KOPT-K1 (cell line): ENCODE results near the gene MIB2.
"Not testable (repeated sequence)": the region's sequence is repeated elsewhere in the genome, so short reads cannot be mapped to it uniquely, and the experiment has no call there.

ENCODE experiments used
- H3K27ac ChIP-seq: fragments of 200-600 bp; sonication (generic); 2 replicates; pipeline ENCODE4 v1.5.1; 2016; ENCODE audit warnings: antibody characterized with exemption, mild to moderate bottlenecking, low read depth, low read length; ENCODE audit not compliant: poor library complexity, severe bottlenecking
- H3K36me3 ChIP-seq: fragments of 200-600 bp; sonication (generic); 2 replicates; pipeline ENCODE4 v1.5.1; 2017; ENCODE audit warnings: antibody characterized with exemption, mild to moderate bottlenecking, low read length, moderate library complexity; ENCODE audit not compliant: insufficient read depth
- H3K9me3 ChIP-seq: fragments of 200-600 bp; sonication (generic); 2 replicates; pipeline ENCODE4 v1.5.1; 2017; ENCODE audit warnings: antibody characterized with exemption, low read length, mild to moderate bottlenecking; ENCODE audit not compliant: insufficient read depth, poor library complexity, severe bottlenecking

MIB2 gene

GRCh38 chr1:1626207-1627141 is 11.2 kb downstream of the MIB2 start:
- Histone ChIP-seq H3K9me3 (no peaks in the 10 kb centered on the region), H3K27ac (no peak overlapping the region), H3K36me3 (no peaks in the 10 kb centered on the region)

DNA sequence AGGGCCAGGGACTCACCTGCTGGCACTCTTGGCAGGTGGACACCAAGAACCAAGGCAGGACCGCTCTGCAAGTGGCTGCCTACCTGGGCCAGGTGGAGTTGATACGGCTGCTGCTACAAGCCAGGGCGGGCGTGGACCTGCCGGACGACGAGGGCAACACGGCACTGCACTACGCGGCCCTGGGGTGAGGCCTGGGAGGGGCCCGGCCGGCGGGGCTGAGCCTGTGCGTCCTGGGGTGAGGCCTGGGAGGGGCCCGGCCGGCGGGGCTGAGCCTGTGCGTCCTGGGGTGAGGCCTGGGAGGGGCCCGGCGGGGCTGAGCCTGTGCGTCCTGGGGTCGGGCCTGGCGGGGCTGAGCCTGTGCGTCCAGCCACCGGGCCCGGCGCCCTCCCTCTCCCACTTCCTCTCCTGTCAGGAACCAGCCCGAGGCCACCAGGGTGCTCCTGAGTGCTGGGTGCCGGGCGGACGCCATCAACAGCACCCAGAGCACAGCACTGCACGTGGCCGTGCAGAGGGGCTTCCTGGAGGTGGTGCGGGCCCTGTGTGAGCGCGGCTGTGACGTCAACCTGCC is 12.0 kb downstream of the MIB2 start:
- Histone ChIP-seq H3K27ac (no peak overlapping the region), H3K36me3 (no peaks in the 10 kb centered on the region), H3K9me3 (no peaks in the 10 kb centered on the region)

- Histone ChIP-seq H3K27ac (no peak overlapping the region), H3K36me3 (no peaks in the 10 kb centered on the region), H3K9me3 (no peaks in the 10 kb centered on the region)
These were observed 12.8 kb downstream of the MIB2 start for GRCh38 chr1:1627829-1628753.

GRCh38 chr1:1628754-1629429 is 13.6 kb downstream of the MIB2 start:
- Histone ChIP-seq H3K9me3 (no peaks in the 10 kb centered on the region), H3K27ac (peak overlapping the region; percentile 77), H3K36me3 (no peaks in the 10 kb centered on the region)

DNA sequence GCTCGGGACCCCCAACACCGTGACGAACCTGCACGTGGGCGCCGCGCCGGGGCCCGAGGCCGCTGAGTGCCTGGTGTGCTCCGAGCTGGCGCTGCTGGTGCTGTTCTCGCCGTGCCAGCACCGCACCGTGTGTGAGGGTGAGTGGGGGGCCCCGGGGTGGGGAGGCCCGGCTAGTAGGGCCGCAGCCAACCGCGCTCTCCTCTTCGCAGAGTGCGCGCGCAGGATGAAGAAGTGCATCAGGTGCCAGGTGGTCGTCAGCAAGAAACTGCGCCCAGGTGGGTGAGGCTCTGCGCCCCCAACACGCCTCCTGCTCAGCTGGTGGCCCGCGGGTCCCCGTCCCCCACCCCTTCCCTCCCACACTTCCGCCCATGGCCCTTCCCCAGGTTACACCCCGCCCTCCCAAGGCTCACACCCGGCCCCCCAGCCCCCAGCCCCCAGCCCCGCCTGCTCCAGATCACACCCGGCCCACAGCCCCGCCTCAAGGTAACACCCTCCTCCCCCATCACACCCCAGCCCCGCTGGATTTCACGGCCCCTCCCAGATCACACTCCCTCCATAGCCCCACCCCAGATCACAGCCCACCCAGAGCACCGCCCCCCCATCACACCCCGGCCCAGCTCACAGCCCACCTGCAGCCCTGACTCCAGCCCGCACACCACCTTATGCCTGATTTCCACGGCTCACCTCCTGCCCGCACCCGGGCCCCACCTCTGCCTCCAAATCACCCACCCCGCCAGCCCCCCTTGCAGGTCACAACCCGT is 14.3 kb downstream of the MIB2 start:
- Histone ChIP-seq H3K36me3 (no peaks in the 10 kb centered on the region), H3K9me3 (no peaks in the 10 kb centered on the region), H3K27ac (peak overlapping the region; percentile 77)

DNA sequence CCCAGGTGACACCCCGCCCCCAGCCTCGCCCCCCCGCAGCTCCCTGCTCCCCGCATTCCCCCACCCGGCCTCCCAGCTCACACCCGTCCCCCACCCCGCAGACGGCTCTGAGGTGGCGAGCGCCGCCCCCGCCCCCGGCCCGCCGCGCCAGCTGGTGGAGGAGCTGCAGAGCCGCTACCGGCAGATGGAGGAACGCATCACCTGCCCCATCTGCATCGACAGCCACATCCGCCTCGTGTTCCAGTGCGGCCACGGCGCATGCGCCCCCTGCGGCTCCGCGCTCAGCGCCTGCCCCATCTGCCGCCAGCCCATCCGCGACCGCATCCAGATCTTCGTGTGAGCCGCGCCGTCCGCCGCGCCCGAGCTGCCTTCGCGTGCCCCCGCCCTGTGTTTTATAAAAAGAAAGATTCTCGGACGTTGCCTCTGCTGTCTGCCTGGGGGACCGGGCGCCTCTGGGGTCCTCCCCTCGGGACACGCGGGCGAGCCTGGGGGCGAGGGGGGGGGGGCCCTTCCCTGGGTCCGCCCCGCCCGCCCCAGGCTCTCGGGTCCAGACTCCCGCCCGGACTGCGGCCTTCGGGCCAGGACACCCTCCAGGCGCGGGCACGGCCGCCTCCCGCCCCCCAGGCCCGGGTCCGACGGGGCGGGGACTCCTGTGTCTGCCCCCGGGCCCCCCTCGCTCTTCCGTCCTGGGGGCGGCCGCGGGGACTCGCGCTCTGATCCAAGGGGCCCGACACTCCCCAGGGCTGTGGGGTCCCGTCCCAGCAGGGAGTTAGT is 15.1 kb downstream of the MIB2 start:
- Histone ChIP-seq H3K36me3 (no peaks in the 10 kb centered on the region), H3K9me3 (no peaks in the 10 kb centered on the region), H3K27ac (peak overlapping the region; percentile 77)

GRCh38 chr1:1630965-1631781 is 15.9 kb downstream of the MIB2 start:
- H3K9me3 ChIP-seq, result no peaks in the 10 kb centered on the region
- peak overlapping the region; percentile 77 for H3K27ac ChIP-seq
- peaks cover 2% of the 10 kb centered on the region; the same call in 1 of the 2 replicates for H3K36me3 ChIP-seq

- Histone ChIP-seq H3K9me3 (no peaks in the 10 kb centered on the region), H3K36me3 (peaks cover 8% of the 10 kb centered on the region; the same call in 1 of the 2 replicates), H3K27ac (peak within 1 kb of the TSS; percentile 77)
These were observed 16.6 kb downstream of the MIB2 start, which contains the start of gene MMP23B for GRCh38 chr1:1631782-1632420. MMP23B (plus strand) TSS chr1:1632173; CDS start chr1:1632219, 46 bp downstream.

DNA sequence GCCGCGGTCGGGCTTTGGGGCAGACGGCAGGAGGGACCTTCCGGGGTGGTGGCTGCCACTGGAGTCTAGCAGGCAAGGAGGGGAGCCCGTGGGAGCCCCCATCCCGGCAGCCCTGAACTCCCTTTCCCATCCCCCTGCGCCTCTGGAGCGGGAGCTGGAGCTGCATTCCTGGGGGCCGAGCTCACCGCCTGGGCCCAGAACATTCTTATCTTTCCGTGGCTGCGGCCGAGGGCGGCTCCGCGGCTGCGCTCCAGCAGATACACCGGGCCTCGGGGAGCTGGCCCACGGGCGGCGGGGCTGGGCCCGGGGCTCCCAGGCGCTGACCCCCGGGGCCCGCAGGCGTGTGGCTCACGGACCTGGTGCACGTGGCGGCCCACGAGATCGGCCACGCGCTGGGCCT is 18.1 kb downstream of the MIB2 start:
- H3K36me3 ChIP-seq, result peaks cover 17% of the 10 kb centered on the region; the same call in 1 of the 2 replicates
- not testable (repeated sequence) for H3K9me3 ChIP-seq, H3K27ac ChIP-seq

DNA sequence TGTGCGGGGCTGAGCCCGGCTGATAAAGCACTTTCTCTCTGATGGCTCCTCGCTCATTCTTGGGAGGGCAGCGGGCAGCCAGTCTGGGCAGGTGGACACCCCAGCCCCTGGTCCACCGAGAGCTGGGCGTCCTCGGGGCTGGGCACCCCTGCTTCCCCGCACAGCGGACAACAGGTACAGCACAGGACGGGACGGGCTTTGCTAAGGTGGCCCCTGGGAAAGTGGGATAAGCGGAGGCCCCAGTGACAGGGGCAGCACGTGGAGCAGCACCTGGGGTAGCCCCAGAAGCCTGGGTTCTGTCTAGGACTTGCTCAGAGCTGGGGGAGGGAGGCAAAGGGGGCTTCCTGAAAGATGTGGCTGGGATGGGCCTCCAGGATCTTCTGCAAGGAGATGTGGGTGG is 19.3 kb downstream of the MIB2 start:
- not testable (repeated sequence) for H3K27ac ChIP-seq, H3K9me3 ChIP-seq
- peaks cover 25% of the 10 kb centered on the region; the same call in 1 of the 2 replicates for H3K36me3 ChIP-seq

GRCh38 chr1:1636621-1637478 is 21.6 kb downstream of the MIB2 start:
- not testable (repeated sequence) for H3K9me3 ChIP-seq, H3K27ac ChIP-seq
- H3K36me3 ChIP-seq, result peaks cover 27% of the 10 kb centered on the region; the same call in 1 of the 2 replicates
